GM18517 (cell line): ENCODE results near the gene RHBDF1.

ENCODE experiments used
- ATAC-seq: cut with Tn5 transposase; IDR thresholded peaks from one replicate; pipeline ENCODE4 v1.9.1; 2021; ENCODE audit warnings: mild to moderate bottlenecking, moderate library complexity; ENCODE audit not compliant: unreplicated experiment

RHBDF1 gene

GRCh38 chr16:72561-73548 lies at the start of gene RHBDF1:
Gene RHBDF1 (minus strand): TSS chr16:72631. CDS start chr16:65015, 7,616 bp downstream.
- no peak for ATAC-seq

GRCh38 chr16:120756-121155 lies 48.3 kb upstream of the RHBDF1 start:
- ATAC-seq, result no peak

DNA sequence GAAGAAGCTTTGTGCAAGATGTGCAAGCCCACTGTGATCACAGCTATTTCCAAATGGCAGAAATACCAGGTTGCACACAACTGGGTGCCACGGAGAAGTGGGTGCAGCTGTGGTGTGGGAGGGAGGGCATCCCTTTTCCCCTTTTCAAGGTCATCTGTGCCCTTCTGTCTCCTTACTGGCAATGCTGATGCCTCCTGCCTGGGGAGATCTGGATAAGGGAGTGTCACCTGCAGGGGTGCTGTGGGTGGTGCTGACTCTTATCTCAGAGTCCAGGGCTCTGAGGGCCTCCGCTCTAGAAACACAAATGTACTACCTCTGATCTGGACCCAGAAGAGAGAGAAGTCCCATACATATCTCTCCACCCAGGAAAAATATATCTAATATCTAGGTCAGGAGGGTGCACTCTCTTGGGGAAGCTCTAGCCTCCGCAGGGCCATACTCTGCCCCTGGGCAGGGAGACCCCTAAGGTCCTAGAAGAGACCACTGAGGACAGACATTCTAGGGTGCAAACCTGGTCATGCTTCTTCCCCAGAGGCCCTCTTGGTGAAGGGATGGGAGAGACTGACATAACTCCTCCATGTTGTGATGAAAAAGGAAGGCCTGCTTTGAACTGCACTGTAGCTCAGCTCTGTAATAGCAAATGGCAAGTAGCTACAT lies 47.5 kb upstream of the RHBDF1 start:
- no peak for ATAC-seq

GRCh38 chr16:119295-119694 lies 46.9 kb upstream of the RHBDF1 start:
- ATAC-seq, result no peak

DNA sequence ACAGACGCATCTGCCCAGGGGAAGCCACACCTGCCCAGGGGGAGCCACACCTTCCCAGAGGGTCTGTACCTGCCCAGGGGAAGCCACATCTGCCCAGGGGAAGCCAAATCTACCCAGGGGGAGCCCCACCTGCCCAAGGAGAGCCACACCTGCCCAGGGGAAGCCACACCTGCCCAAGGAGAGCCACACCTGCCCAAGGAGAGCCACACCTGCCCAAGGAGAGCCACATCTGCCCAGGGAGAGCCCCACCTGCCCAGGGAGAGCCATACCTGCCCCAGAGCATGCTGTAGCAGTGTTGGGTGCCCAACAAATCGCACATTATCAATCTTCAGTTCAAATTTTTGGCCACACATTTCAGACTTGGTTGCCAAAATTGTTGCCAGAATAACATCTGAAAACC lies 46.4 kb upstream of the RHBDF1 start:
- ATAC-seq, result no peak

GRCh38 chr16:117379-118365 lies 45.2 kb upstream of the RHBDF1 start:
- no peak for ATAC-seq

DNA sequence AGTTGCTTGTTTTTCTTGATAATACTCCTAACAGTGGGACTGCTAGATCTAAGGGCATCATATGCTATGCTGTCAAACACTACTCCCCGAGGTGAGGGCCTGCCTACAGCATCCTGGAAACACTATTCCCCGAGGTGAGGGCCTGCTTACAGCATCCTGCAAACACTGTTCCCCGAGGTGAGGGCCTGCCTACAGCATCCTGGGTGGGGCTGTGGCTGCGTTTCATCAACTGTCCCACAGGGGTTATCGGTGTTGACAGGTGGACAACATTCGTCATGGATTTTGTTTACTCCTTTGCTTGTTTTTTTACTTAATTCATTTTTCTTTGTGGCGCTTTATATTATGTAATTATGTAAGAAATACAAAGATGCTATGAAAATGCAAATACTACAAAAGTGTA lies 43.6 kb upstream of the RHBDF1 start:
- no peak for ATAC-seq

DNA sequence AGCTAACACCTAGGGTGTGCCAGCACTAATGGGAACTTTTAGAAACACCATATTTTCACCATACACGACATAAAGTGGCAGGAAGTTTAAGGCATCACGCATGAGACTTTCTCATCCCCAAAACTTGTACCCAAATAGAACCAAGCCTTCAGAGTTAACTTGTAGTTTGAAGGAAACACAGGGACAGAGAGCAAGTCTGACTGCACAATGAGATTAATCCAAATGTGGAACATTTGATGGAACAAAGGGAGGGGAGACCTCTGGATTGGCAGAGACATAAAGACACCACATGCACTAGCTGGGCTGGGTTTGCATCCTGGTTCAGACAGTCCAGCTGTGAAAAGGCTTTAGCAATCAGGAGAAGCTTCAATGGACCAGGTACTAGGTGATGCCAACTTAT lies 41.9 kb upstream of the RHBDF1 start:
- ATAC-seq, result no peak

DNA sequence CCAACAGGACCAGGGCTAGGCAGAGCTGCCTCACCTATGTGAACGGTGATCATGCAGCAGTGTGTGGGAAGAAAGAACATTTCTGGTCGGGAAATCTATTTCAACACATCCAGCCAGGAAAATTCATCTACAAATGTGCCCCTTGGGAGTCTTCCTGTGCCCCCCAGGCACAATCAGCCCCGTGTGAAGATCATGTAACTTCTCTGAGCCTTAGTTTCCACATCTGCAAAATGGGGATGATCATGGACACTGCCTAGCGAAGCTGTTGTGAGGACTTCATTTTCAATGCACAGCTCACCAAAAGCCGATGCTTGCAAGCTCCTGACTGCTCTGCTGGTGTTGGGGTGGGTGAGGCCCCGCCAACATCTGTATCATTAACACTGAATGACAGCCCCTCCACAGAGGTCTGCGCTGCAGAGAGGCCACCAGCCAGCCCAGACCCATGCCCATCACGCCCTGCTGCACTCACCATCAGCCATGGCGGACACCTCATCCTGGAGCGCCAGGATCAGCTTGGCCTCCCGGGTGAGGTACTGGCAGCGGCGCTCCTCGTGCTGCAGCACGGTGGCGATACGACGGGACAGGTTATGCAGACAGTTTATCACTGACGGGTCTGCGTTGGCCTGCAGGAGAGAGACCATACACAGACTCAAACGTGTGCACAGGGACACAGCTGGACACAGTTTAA lies 39.9 kb upstream of the RHBDF1 start:
- no peak for ATAC-seq

DNA sequence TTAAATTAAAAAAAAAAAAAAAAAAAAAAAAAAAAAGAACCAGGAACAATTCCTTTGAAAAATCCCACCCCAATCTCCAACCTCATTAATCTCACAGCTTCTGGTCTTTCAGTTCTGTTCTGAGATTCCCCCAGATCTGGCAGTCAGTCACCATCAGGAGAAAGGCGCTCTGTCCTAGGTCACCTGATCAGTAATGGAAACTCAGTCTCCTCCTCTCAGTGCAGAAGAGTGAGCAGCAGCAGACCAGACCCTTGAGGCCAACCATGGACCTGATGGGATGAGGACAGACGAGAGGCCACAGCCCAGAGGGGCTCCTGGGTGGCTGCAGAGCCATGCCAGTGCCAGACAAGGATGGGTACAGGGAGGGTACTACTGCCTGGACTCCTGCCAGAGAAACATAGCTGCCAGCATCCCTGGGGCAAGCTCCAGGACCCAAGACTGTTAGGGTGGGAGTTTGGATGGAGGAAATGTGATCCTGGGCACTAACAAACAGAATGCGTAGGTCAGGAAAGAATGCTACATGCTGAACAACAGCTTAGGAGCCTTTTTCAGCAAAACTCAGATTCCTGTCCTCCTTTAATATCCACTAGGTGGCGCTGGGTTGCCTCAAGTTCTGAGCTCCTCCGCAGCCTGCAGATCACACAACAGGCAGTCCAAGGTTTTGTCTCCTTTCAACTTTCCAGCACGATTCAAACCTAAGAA lies 34.3 kb upstream of the RHBDF1 start:
- ATAC-seq, result no peak

- ATAC-seq, result no peak
Measured at GRCh38 chr16:105521-105920, 33.1 kb upstream of the RHBDF1 start.

- ATAC-seq, result no peak
Measured at GRCh38 chr16:104928-105327, 32.5 kb upstream of the RHBDF1 start.

DNA sequence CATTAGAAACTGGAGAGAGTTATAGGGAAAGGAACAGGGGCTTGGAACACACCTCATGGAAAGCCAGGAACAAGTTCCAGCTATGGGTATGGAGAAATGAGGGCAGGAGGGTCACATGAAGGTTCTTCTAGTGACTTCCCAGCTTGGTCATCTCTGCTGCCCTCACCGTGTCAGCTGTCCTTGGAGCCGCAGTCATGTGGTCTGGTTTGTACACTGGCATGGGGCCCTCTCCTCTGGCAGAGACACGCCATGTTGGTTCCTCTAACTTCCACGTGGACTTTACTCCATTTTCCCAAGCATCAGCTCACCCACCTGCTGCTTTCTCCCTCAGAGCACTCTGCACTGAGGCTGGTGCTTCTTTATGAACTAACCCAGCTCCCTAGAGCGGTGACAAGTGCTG lies 31.9 kb upstream of the RHBDF1 start:
- ATAC-seq, result no peak

DNA sequence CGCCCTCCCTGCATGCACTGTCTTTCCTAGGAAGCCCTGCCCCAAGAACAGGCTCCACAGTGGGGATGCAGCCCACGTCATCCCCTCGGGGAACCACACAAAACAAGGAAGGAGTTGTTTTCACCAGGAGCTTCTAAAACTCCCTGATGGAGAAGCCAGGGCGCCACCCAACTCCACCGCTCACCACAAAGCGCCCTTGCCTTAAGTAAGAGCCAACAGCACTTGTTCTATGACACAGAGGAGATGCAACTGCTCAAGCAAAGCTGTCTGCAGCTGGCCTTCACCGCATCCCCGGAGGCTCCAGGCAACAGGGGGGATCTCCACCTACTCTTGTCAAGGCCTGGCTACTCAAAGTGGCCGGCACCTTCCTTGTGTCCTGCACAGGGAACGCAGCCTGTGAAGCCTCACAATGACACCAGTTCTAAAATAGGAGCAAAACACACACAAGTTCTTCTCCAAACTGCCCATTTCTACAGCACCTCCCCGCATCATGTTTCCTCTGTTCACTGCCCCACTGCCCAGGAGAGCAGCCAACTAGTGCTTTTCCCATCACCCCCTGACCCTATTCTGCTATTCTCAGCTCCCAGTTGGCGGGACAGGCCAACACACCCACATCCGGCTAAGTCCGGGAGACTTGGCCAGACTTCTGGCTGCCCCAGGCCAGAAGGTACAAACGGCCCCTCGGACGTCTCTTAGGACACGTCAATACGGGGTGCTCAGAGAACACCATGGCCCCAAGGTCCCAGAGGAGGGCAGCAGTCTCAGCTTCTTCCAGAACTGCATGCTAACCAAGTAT lies 29.8 kb upstream of the RHBDF1 start:
- ATAC-seq, result no peak

GRCh38 chr16:101586-101985 lies 29.2 kb upstream of the RHBDF1 start:
- ATAC-seq, result no peak

- no peak for ATAC-seq
Measured at GRCh38 chr16:100989-101388, 28.6 kb upstream of the RHBDF1 start.

DNA sequence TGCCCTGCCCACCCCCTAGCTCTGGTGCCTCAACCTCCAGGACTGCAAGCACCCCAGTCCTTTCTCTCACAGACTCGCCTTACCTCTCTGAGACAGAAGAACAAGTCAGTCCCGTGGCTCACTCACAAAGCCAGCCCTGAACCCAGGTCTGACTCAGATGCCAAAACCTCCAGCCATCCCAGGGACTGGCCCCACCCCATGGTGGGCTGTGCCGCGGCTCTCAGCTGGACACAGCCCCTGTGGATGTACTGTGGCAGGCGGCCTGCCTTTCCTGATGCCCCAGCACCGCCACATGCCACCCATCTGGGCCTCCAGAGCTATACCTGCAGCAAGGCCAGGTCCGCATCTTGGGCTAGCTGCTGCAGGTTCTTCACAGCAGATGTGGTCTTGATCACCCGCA lies 25.4 kb upstream of the RHBDF1 start:
- no peak for ATAC-seq

DNA sequence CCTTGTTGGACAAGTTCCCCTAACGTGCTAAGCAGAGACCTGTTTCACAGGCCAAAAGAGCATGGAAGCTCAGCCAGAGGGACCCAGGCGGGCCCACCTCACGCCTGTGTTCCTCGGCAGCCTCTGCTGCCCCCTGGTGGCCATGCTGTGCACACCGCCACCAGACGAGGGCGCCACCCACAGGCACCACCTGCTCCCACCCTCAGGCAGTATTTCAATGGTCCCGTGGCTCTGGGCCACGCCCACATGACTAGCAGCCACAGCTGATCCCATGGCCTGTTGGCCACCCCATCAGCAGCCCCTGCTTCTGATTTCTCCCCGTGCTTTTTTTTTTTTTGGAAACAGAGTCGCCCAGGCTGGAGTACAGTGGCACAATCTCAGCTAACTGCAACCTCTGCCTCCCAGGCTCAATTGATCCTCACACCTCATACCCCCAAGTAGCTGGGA lies 24.5 kb upstream of the RHBDF1 start:
- peak; percentile 62 for ATAC-seq

- ATAC-seq, result no peak
Measured at GRCh38 chr16:94918-95265, 22.5 kb upstream of the RHBDF1 start.
